PFSK-1 (cell line): ENCODE results near the gene UST.

Experiments used
- FOXP2 ChIP-seq: optimal IDR thresholded peaks from 2 replicates; pipeline ENCODE3; 2011; ENCODE audit warnings: borderline replicate concordance, control low read depth, inconsistent platforms; ENCODE audit not compliant: insufficient read depth; ENCODE audit errors: extremely low read length, extremely low read depth
- POLR2AphosphoS5 ChIP-seq: IDR thresholded peaks from 2 replicates; pipeline ENCODE4 v1.6.1; 2012; ENCODE audit warnings: low read depth, mild to moderate bottlenecking, control low read depth, low read length, moderate library complexity
- SIN3A ChIP-seq: IDR thresholded peaks from 2 replicates; pipeline ENCODE4 v1.6.1; 2012; ENCODE audit warnings: mild to moderate bottlenecking, low read length, moderate library complexity, borderline replicate concordance; ENCODE audit not compliant: insufficient read depth
- TAF1 ChIP-seq: IDR thresholded peaks from 2 replicates; pipeline ENCODE4 v1.6.1; 2012; ENCODE audit warnings: low read length, control low read depth, borderline replicate concordance; ENCODE audit not compliant: insufficient read depth
- TF ChIP-seq, protein P1 (sequence below), 2 experiments: IDR thresholded peaks; 2 replicates each; pipeline versions ENCODE4 v1.6.1 to v1.8.0; 2011 to 2012; ENCODE audit warnings: low read depth in 2 of 2, low read length in 2 of 2, control low read depth in 1 of 2, inconsistent platforms in 1 of 2, mild to moderate bottlenecking in 1 of 2, moderate library complexity in 1 of 2; ENCODE audit not compliant: insufficient read depth in 1 of 2

The UST gene

DNA sequence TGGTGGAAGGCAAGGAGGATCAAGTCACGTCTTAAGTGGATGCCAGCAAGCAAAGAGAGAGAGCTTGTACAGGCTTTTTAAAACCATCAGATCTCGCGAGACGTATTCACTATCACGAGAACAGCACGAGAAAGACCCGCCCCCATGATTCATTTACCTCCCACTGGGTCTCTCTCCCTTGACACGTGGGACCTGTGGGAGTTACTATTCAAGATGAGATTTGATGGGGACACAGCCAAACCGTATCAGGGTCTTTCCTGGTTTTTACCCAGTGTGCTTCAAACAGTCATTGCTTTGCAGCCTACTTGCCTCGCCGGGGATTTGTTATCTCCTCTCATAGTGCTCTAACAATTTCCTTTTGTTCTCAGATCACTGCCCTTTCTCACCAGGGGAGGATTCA lies 108.2 kb downstream of the UST start:
- TF ChIP-seq TAF1: no peak
- TF ChIP-seq, protein P1, sequence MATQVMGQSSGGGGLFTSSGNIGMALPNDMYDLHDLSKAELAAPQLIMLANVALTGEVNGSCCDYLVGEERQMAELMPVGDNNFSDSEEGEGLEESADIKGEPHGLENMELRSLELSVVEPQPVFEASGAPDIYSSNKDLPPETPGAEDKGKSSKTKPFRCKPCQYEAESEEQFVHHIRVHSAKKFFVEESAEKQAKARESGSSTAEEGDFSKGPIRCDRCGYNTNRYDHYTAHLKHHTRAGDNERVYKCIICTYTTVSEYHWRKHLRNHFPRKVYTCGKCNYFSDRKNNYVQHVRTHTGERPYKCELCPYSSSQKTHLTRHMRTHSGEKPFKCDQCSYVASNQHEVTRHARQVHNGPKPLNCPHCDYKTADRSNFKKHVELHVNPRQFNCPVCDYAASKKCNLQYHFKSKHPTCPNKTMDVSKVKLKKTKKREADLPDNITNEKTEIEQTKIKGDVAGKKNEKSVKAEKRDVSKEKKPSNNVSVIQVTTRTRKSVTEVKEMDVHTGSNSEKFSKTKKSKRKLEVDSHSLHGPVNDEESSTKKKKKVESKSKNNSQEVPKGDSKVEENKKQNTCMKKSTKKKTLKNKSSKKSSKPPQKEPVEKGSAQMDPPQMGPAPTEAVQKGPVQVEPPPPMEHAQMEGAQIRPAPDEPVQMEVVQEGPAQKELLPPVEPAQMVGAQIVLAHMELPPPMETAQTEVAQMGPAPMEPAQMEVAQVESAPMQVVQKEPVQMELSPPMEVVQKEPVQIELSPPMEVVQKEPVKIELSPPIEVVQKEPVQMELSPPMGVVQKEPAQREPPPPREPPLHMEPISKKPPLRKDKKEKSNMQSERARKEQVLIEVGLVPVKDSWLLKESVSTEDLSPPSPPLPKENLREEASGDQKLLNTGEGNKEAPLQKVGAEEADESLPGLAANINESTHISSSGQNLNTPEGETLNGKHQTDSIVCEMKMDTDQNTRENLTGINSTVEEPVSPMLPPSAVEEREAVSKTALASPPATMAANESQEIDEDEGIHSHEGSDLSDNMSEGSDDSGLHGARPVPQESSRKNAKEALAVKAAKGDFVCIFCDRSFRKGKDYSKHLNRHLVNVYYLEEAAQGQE (IDR thresholded peaks at IDR 0.05; ENCODE audit: insufficient read depth in 1 of 2, low read depth in 2 of 2, low read length in 2 of 2): no peak
- no peak for TF ChIP-seq POLR2AphosphoS5
- TF ChIP-seq FOXP2: no peak
- TF ChIP-seq SIN3A: no peak

DNA sequence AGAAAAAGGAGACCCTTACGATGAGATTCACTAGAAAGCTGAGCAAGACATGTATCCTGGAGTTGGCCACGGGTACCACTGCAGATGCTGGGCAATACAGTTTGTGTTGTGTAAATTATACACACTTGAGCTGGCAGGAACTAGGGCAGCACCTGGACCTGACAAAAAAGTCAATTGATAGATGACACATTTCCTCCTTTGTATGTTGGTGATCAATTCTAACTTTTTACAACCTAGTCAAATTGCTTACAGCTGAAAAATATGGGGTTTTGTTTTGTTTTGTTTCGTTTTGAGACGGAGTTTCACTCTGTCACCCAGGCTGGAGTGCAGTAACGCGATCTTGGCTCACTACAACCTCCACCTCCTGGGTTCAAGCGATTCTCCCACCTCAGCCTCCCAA lies 108.9 kb downstream of the UST start:
- TF ChIP-seq POLR2AphosphoS5 (no peak), TAF1 (no peak), SIN3A (no peak), FOXP2 (no peak)
- TF ChIP-seq, protein P1 (IDR thresholded peaks at IDR 0.05; ENCODE audit: insufficient read depth in 1 of 2, low read depth in 2 of 2, low read length in 2 of 2): no peak

DNA sequence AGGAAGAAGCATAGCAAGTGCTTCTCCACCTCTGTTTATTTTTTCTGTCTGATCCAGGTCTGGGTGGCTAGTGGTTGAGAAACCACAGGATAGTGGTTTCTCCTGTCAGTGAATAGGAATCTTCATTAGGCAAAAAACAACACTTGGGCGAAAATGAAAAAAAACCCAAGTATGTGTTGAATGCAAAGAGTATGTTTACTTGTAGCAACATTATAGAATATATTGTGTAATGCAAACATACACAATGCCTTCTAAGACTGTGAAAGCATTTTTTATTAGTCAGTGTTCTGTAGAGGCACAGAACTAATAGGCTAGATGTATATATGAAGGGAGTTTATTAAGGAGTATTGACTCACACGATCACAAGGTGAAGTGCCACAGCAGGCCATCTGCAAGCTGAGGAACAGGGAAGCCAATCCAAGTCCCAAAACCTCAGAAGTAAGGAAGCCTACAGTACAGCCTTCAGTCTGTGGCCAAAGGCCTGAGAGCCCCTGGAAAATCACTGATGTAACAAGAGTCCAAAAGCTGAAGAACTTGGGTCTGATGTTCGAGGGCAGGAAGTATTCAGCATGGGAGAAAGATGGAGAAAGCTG lies 111.1 kb downstream of the UST start:
- TF ChIP-seq TAF1 (no peak), SIN3A (no peak), POLR2AphosphoS5 (no peak), FOXP2 (no peak)
- TF ChIP-seq, protein P1 (IDR thresholded peaks at IDR 0.05; ENCODE audit: insufficient read depth in 1 of 2, low read depth in 2 of 2, low read length in 2 of 2): no peak

DNA sequence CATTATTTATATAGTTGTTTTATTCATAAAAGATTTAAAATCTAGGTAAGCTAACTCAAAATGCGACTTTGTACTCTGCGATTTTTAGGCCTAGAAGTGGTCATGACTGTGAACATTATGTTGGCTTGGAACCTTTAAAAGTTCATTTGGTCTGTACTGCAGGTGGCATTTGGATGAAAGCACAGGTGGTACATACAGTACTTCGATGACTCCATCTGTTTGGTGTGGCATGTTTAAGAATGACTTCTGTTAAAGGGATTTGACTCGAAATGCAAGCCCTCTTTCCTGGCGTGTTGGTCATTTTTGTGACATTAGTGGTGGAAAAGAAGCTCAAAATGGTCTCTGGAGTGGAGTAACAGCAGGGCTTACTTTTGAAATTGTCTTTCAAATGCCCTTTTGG lies 118.1 kb downstream of the UST start:
- no peak for TF ChIP-seq SIN3A
- no peak for TF ChIP-seq POLR2AphosphoS5
- no peak for TF ChIP-seq TAF1
- TF ChIP-seq FOXP2: no peak
- TF ChIP-seq, protein P1 (IDR thresholded peaks at IDR 0.05; ENCODE audit: insufficient read depth in 1 of 2, low read depth in 2 of 2, low read length in 2 of 2): no peak
